K562 (cell line): ENCODE data around the gene ZNF319. TPM values are rescaled to one million over a fixed set of nuclear protein-coding genes. Genes with fewer than 3 reads are reported as not detected.

ENCODE experiments used
- ATAC-seq: fragments of 200-7000 bp; cut with Tn5 transposase; 3 replicates; pipeline ENCODE4 v1.9.1; 2020; ENCODE audit warnings: moderate library complexity
- BruUV-seq: library from RNA; stranded (reverse); fragments of 400-500 nt; replicated peaks from 2 replicates; lab custom pipeline; 2021; lab: Mats Ljungman, UMichigan
- CTCF ChIA-PET: fragments of 300-600 bp; formaldehyde crosslinking; extraction: SDS; loops from one replicate; lab custom pipeline; 2021; ENCODE audit warnings: low intra/inter-chr PET ratio; lab: Yijun Ruan, JAX
- POLR2A ChIA-PET: fragments of 300-600, 350-650 bp; sonication (Branson Sonifier 250); formaldehyde crosslinking; extraction: SDS; loops from one replicate; lab custom pipeline; 2021; ENCODE audit warnings: antibody characterized with exemption, inconsistent platforms; lab: Yijun Ruan, JAX
- DNase-seq, 4 experiments: peaks; one replicate each; pipeline versions ENCODE4 v3.0.0 to v3.0.0-alpha.2; 2011 to 2018; ENCODE audit warnings: low spot score in 3 of 4, mixed read lengths in 3 of 4; ENCODE audit errors: extremely low read depth in 1 of 4
- FAIRE-seq: peaks from 2 replicates; lab custom pipeline; 2011; peaks lifted over from hg19 to GRCh38; lab: Jason Lieb, UNC
- H2AFZ ChIP-seq: 2 replicates; pipeline ENCODE4 v1.6.0; 2011; ENCODE audit warnings: low read depth, low read length, control low read depth, inconsistent platforms
- H3K27ac ChIP-seq: fragments of 200-600 bp; 3 replicates; pipeline ENCODE4 v1.8.0; 2011; ENCODE audit warnings: low read depth, mild to moderate bottlenecking, control low read depth, inconsistent platforms, low read length, moderate library complexity, mixed read lengths; ENCODE audit errors: extremely low read depth
- H3K27me3 ChIP-seq, 2 experiments: fragments of 300-600 bp in 1 of 2; 2 replicates in 1 of 2; 3 replicates in 1 of 2; pipeline versions ENCODE4 v1.6.0 to v1.8.0; 2011; ENCODE audit warnings: inconsistent platforms in 2 of 2, low read length in 2 of 2, mild to moderate bottlenecking in 1 of 2, mixed read lengths in 1 of 2, moderate library complexity in 1 of 2; ENCODE audit not compliant: control insufficient read depth in 2 of 2, insufficient read depth in 2 of 2
- H3K36me3 ChIP-seq: fragments of 300-600 bp; 3 replicates; pipeline ENCODE4 v1.8.0; 2011; ENCODE audit warnings: mild to moderate bottlenecking, low read length, inconsistent platforms; ENCODE audit not compliant: control insufficient read depth, insufficient read depth
- H3K4me1 ChIP-seq, 2 experiments: fragments of 200-600 bp in 1 of 2; replicated peaks in 1 of 2; 2 replicates in 1 of 2; 3 replicates in 1 of 2; pipeline versions ENCODE4 v1.5.1 to v1.8.0; 2011; ENCODE audit warnings: inconsistent platforms in 2 of 2, low read length in 2 of 2, mild to moderate bottlenecking in 1 of 2, mixed read lengths in 1 of 2, moderate library complexity in 1 of 2; ENCODE audit not compliant: control insufficient read depth in 2 of 2, insufficient read depth in 2 of 2
- H3K4me2 ChIP-seq: 2 replicates; pipeline ENCODE4 v1.6.1; 2011; ENCODE audit warnings: low read length, control low read depth, inconsistent platforms, mixed read lengths; ENCODE audit not compliant: insufficient read depth
- H3K4me3 ChIP-seq: fragments of 200-600 bp; sonication (generic), shearing (Covaris generic); 2 replicates; pipeline ENCODE4 v1.5.1; 2016; ENCODE audit warnings: control low read depth, inconsistent platforms
- H3K79me2 ChIP-seq: fragments of 200-600 bp; 3 replicates; pipeline ENCODE4 v1.8.0; 2011; ENCODE audit warnings: low read length, inconsistent platforms; ENCODE audit not compliant: control insufficient read depth, insufficient read depth
- H3K9ac ChIP-seq, 2 experiments: 2 replicates each; pipeline versions ENCODE4 v1.6.0 to v1.6.1; 2011; ENCODE audit warnings: low read depth in 2 of 2, low read length in 2 of 2, control low read depth in 1 of 2, inconsistent platforms in 1 of 2, mild to moderate bottlenecking in 1 of 2, mixed read lengths in 1 of 2; ENCODE audit not compliant: insufficient read depth in 1 of 2
- H3K9me1 ChIP-seq: one replicate; pipeline ENCODE4 v1.6.0; 2011; ENCODE audit warnings: inconsistent platforms, mild to moderate bottlenecking, low read length, moderate library complexity; ENCODE audit not compliant: control insufficient read depth, insufficient read depth
- H3K9me3 ChIP-seq: replicated peaks from 2 replicates; pipeline ENCODE4 v1.5.1; 2011; ENCODE audit warnings: low read depth, low read length, inconsistent platforms; ENCODE audit not compliant: control insufficient read depth, insufficient read depth
- H4K20me1 ChIP-seq: replicated peaks from 2 replicates; pipeline ENCODE4 v1.6.1; 2011; ENCODE audit warnings: low read length, inconsistent platforms, mixed read lengths; ENCODE audit not compliant: control insufficient read depth, insufficient read depth
- ADNP ChIP-seq: fragments of 200-800 bp; sonication (Bioruptor generic); IDR thresholded peaks from 2 replicates; pipeline ENCODE4 v1.6.1; 2016; ENCODE audit warnings: missing genetic modification characterization, missing compliant biosample characterization
- BCOR ChIP-seq: fragments of 450-650 bp; IDR thresholded peaks from 2 replicates; pipeline ENCODE4 v1.6.1; 2016
- C11orf30 ChIP-seq: fragments of 450-650 bp; IDR thresholded peaks from 2 replicates; pipeline ENCODE4 v1.6.1; 2016; ENCODE audit warnings: low read depth, mild to moderate bottlenecking
- CHD4 ChIP-seq: fragments of 200-600 bp; sonication (generic); IDR thresholded peaks from 3 replicates; pipeline ENCODE4 v1.6.1; 2012; ENCODE audit warnings: low read depth, mild to moderate bottlenecking, mixed read lengths, low read length, inconsistent platforms; ENCODE audit not compliant: insufficient read depth, insufficient replicate concordance, poor library complexity, severe bottlenecking
- HDAC2 ChIP-seq: fragments of 450-650 bp; IDR thresholded peaks from 2 replicates; pipeline ENCODE4 v1.6.1; 2016; ENCODE audit warnings: mild to moderate bottlenecking
- HNRNPL ChIP-seq: fragments of 200-400 bp; formaldehyde crosslinking; IDR thresholded peaks from 2 replicates; pipeline ENCODE4 v1.6.1; 2017; ENCODE audit warnings: low read depth, mild to moderate bottlenecking, low read length
- KDM1A ChIP-seq, 2 experiments: fragments of 450-650 bp; IDR thresholded peaks; 2 replicates each; pipeline ENCODE4 v1.6.1; 2016; ENCODE audit warnings: mild to moderate bottlenecking in 2 of 2
- NR0B1 ChIP-seq: fragments of 450-650 bp; IDR thresholded peaks from one replicate; pipeline ENCODE4 v1.6.1; 2018; ENCODE audit warnings: mild to moderate bottlenecking, moderate library complexity; ENCODE audit not compliant: partially characterized antibody
- RBM25 ChIP-seq: fragments of 200-400 bp; formaldehyde crosslinking; IDR thresholded peaks from 2 replicates; pipeline ENCODE4 v1.6.1; 2018; ENCODE audit warnings: low read length, low read depth, moderate library complexity; ENCODE audit not compliant: severe bottlenecking
- RCOR1 ChIP-seq, 2 experiments: IDR thresholded peaks; 2 replicates each; pipeline ENCODE4 v1.6.1; 2012; ENCODE audit warnings: low read depth in 2 of 2, low read length in 2 of 2, borderline replicate concordance in 1 of 2, improper control_type of control experiment in 1 of 2
- SRSF1 ChIP-seq: fragments of 200-400 bp; formaldehyde crosslinking; IDR thresholded peaks from 2 replicates; pipeline ENCODE4 v1.6.1; 2017; ENCODE audit warnings: mild to moderate bottlenecking, low read depth, low read length, moderate library complexity
- ZNF224 ChIP-seq: sonication (generic); formaldehyde crosslinking; IDR thresholded peaks from 2 replicates; pipeline ENCODE4 v1.8.0; 2022; ENCODE audit warnings: mild to moderate bottlenecking, missing genetic modification reagents
- ZNF316 ChIP-seq: fragments of 450-650 bp; IDR thresholded peaks from 2 replicates; pipeline ENCODE4 v1.6.1; 2016
- ZNF586 ChIP-seq: fragments of 450-650 bp; formaldehyde crosslinking; conservative IDR thresholded peaks from 2 replicates; pipeline ENCODE4 v1.4.0; 2020; ENCODE audit warnings: mild to moderate bottlenecking, moderate library complexity
- WGBS: fragments of 100-300 bp; shearing (Covaris generic); methylation state at CpG from one replicate; pipeline ENCODE4 v1.1.6; 2016; ENCODE audit warnings: low coverage, mixed read lengths; ENCODE audit not compliant: insufficient coverage; ENCODE audit errors: missing lambda C conversion rate; 5-methylcytosine and 5-hydroxymethylcytosine counted together
- in situ Hi-C: fragments of 300-500 bp; cut with MboI; formaldehyde crosslinking; loops from 4 replicates; pipeline ENCODE4 v1.15.0; 2018; ENCODE audit warnings: inconsistent platforms, mixed read lengths
- intact Hi-C: fragments of 100-400 bp; cut with micrococcal nuclease; formaldehyde crosslinking; loops from 2 replicates; pipeline ENCODE4 v1.14.2; 2022
- polyA plus RNA-seq, 8 experiments: library from polyadenylated mRNA; depleted of rRNA in 4 of 8; stranded (reverse) in 5 of 8; unstranded in 3 of 8; fragments of >200 nt; fragmentation: Nextera tagmentation in 2 of 8; fragmentation: Illumina TruSeq in 1 of 8; extraction: Ambion mirVana in 2 of 8; extraction: Trizol in 1 of 8; gene quantifications; 2 replicates each; pipeline versions ENCODE4 v1.2.1 to v1.2.3, GENCODE V29; 2011 to 2014; ENCODE audit warnings: inconsistent platforms in 1 of 8, missing spikeins in 1 of 8
- total RNA-seq, 7 experiments: library from RNA; depleted of rRNA in 6 of 7; stranded (reverse); fragments of >200 nt in 6 of 7; fragmentation: Illumina TruSeq in 2 of 7; extraction: Trizol in 2 of 7; gene quantifications; 2 replicates each; pipeline versions ENCODE4 v1.2.1 to v1.2.3, GENCODE V29; 2011 to 2021; ENCODE audit warnings: low replicate concordance in 1 of 7

The ZNF319 gene
- total and polyA plus RNA-seq, 9 of the 15 experiments (the other 6 are each of a cell fraction or from before 2014, with no cell fraction given) = 0.20 to 5.7 (median 1.4) TPM

- Histone ChIP-seq H3K27me3 (no peaks in the 10 kb centered on the region), H3K4me2 (no peak overlapping the region), H3K4me3 (no peak overlapping the region), H3K4me1 (peaks cover 0 to 8% of the 10 kb centered on the region in 2 experiments; a peak in 3 of 5 replicates), H4K20me1 (no peaks in the 10 kb centered on the region), H3K79me2 (no peaks in the 10 kb centered on the region), H2AFZ (no peak overlapping the region), H3K9me1 (no peaks in the 10 kb centered on the region), H3K27ac (no peak overlapping the region), H3K9me3 (no peaks in the 10 kb centered on the region; the same call in 1 of the 2 replicates), H3K36me3 (no peaks in the 10 kb centered on the region), H3K9ac (0 out of 4 replicates have a peak overlapping the region, but pooled peaks of 1 of the 2 experiments have one; percentile 20)
- no peak for DNase-seq
- BruUV-seq = no TSS peak
- POLR2A ChIA-PET = interaction anchor here (0.7 to 1.1 kb wide), 2 partner anchors 8 to 24 kb away, joined by 3 to 4 read pairs; no protein-coding TSS in a partner anchor
- no peak for FAIRE-seq
- 0 out of 3 replicates have a peak, but pooled peaks have one; percentile 31 for ATAC-seq
- intact Hi-C loops (no loop called here), in situ Hi-C loops (no loop called here)
- CTCF ChIA-PET = no interaction called here
- TF ChIP-seq SRSF1 = no peak
- TF ChIP-seq C11orf30 = peak; percentile 47; the same call in 1 of the 2 replicates
- peak; percentile 74 for TF ChIP-seq ZNF316
- no peak for TF ChIP-seq ZNF586 (CRISPR knock-in tag)
- WGBS = 36% methylated on average over 8 of the region's 10 CpGs
These were observed 30.9 kb downstream of the ZNF319 start for GRCh38 chr16:57969451-57970123.

GRCh38 chr16:57967916-57968315 is 32.6 kb downstream of the ZNF319 start:
- DNase-seq = no peak
- ChIA-PET POLR2A (no interaction called here), CTCF (no interaction called here)
- no peaks in the 10 kb centered on the region; the same call in 1 of the 2 replicates for H3K9me3 ChIP-seq
- TF ChIP-seq ZNF224 (CRISPR knock-in tag) = no peak
- peak; percentile 88 for TF ChIP-seq BCOR
- peak; percentile 38 to 68; a peak in 3 of 4 replicates for TF ChIP-seq KDM1A (IDR thresholded peaks at IDR 0.05)
- no peak for TF ChIP-seq NR0B1
- no peak for TF ChIP-seq HNRNPL
- peak; percentile 78 for TF ChIP-seq RBM25
- TF ChIP-seq CHD4 = peak; percentile 48
- 0 out of 2 replicates have a peak, but pooled peaks have one; percentile 24 for TF ChIP-seq HDAC2
- peak; percentile 75 for TF ChIP-seq ADNP (tag)
- peak in 1 of 2 experiments; percentile 48; a peak in 1 of 4 replicates for TF ChIP-seq RCOR1 (IDR thresholded peaks at IDR 0.05; ENCODE audit: borderline replicate concordance in 1 of 2, low read depth in 2 of 2, low read length in 2 of 2)
- no peak for ATAC-seq
- H3K4me1 ChIP-seq = peaks cover 0 to 8% of the 10 kb centered on the region in 2 experiments; a peak in 3 of 5 replicates
- FAIRE-seq = no peak
- H3K9ac ChIP-seq = no peak overlapping the region
- in situ Hi-C loops (no loop called here), intact Hi-C loops (no loop called here)
- no TSS peak for BruUV-seq
- H3K27ac ChIP-seq = no peak overlapping the region
- no peak overlapping the region for H3K4me2 ChIP-seq
- no peaks in the 10 kb centered on the region for H3K27me3 ChIP-seq
- no peaks in the 10 kb centered on the region for H3K79me2 ChIP-seq
- H3K9me1 ChIP-seq = no peaks in the 10 kb centered on the region
- no peaks in the 10 kb centered on the region for H4K20me1 ChIP-seq
- no peaks in the 10 kb centered on the region for H3K36me3 ChIP-seq
- no peak overlapping the region for H3K4me3 ChIP-seq
- H2AFZ ChIP-seq = no peak overlapping the region
